HepG2 (cell line): ENCODE data around the gene CTIF. TPM values are rescaled to one million over a fixed set of nuclear protein-coding genes. Genes with fewer than 3 reads are reported as not detected.
"Not testable (repeated sequence)": the region's sequence is repeated elsewhere in the genome, so short reads cannot be mapped to it uniquely, and the experiment has no call there.

Source experiments
- ATAC-seq: fragments of 200-7000 bp; cut with Tn5 transposase; 3 replicates; pipeline ENCODE4 v1.9.1; 2020; ENCODE audit warnings: mild to moderate bottlenecking, moderate library complexity
- BruUV-seq: library from RNA; stranded (reverse); fragments of 400-500 nt; replicated peaks from 2 replicates; lab custom pipeline; 2021; lab: Mats Ljungman, UMichigan
- CTCF ChIA-PET: fragments of 300-600 bp; formaldehyde crosslinking; extraction: SDS; loops from one replicate; lab custom pipeline; 2021; ENCODE audit warnings: low total read pairs, inconsistent platforms, low intra/inter-chr PET ratio; lab: Yijun Ruan, JAX
- POLR2A ChIA-PET: fragments of 350-600 bp; sonication (Branson Sonifier 250); formaldehyde crosslinking; loops from one replicate; lab custom pipeline; 2020; ENCODE audit warnings: antibody characterized with exemption, inconsistent platforms; lab: Yijun Ruan, JAX
- DNase-seq: peaks from one replicate; pipeline ENCODE4 v3.0.0-alpha.2; 2015; ENCODE audit warnings: low spot score
- FAIRE-seq: peaks from 3 replicates; lab custom pipeline; 2011; peaks lifted over from hg19 to GRCh38; lab: Jason Lieb, UNC
- H2AFZ ChIP-seq: one replicate; pipeline ENCODE4 v1.6.1; 2011; ENCODE audit warnings: low read length, inconsistent platforms
- H3K27ac ChIP-seq: fragments of 300-600 bp; 3 replicates; pipeline ENCODE4 v1.8.0; 2011; ENCODE audit warnings: mixed run types, mild to moderate bottlenecking, mixed read lengths, low read length, inconsistent platforms; ENCODE audit not compliant: insufficient read depth; ENCODE audit errors: extremely low read length
- H3K27me3 ChIP-seq, 2 experiments: fragments of 200-600 bp in 1 of 2; 2 replicates in 1 of 2; 3 replicates in 1 of 2; pipeline versions ENCODE4 v1.6.0 to v1.8.0; 2011; ENCODE audit warnings: low read length in 2 of 2, mild to moderate bottlenecking in 2 of 2, moderate library complexity in 2 of 2, inconsistent platforms in 1 of 2; ENCODE audit not compliant: insufficient read depth in 2 of 2, control insufficient read depth in 1 of 2
- H3K36me3 ChIP-seq, 2 experiments: fragments of 200-600 bp in 1 of 2; replicated peaks in 1 of 2; 2 replicates in 1 of 2; 3 replicates in 1 of 2; pipeline versions ENCODE4 v1.5.1 to v1.8.0; 2011; ENCODE audit warnings: low read length in 2 of 2, inconsistent platforms in 1 of 2; ENCODE audit not compliant: insufficient read depth in 2 of 2, control insufficient read depth in 1 of 2
- H3K4me1 ChIP-seq: 2 replicates; pipeline ENCODE4 v1.5.1; 2012; ENCODE audit warnings: low read length, inconsistent platforms; ENCODE audit not compliant: insufficient read depth
- H3K4me2 ChIP-seq: 2 replicates; pipeline ENCODE4 v1.6.0; 2011; ENCODE audit warnings: low read depth, low read length, inconsistent platforms
- H3K4me3 ChIP-seq, 3 experiments: fragments of 200-600 bp in 1 of 3; sonication (generic), shearing (Covaris generic) in 1 of 3; replicated peaks in 1 of 3; 2 replicates each; pipeline ENCODE4 v1.5.1; 2011 to 2016; ENCODE audit warnings: low read length in 3 of 3, inconsistent platforms in 2 of 3, low read depth in 2 of 3, mild to moderate bottlenecking in 2 of 3, control low read depth in 1 of 3, mixed read lengths in 1 of 3; ENCODE audit not compliant: insufficient read depth in 1 of 3
- H3K79me2 ChIP-seq: one replicate; pipeline ENCODE4 v1.6.1; 2011; ENCODE audit warnings: low read length, inconsistent platforms; ENCODE audit not compliant: insufficient read depth
- H3K9ac ChIP-seq: 2 replicates; pipeline ENCODE4 v1.6.0; 2011; ENCODE audit warnings: mild to moderate bottlenecking, low read depth, low read length, inconsistent platforms; ENCODE audit not compliant: insufficient read depth
- H3K9me3 ChIP-seq: 2 replicates; pipeline ENCODE4 v1.5.1; 2012; ENCODE audit warnings: mild to moderate bottlenecking, low read length
- H4K20me1 ChIP-seq: 2 replicates; pipeline ENCODE4 v1.6.0; 2011; ENCODE audit warnings: inconsistent platforms, mild to moderate bottlenecking, low read length, moderate library complexity; ENCODE audit not compliant: insufficient read depth
- KLF6 ChIP-seq: IDR thresholded peaks from 2 replicates; pipeline ENCODE4 v1.8.0; 2016; ENCODE audit warnings: missing biosample characterization, missing genetic modification reagents
- MTA1 ChIP-seq: sonication (generic); formaldehyde crosslinking; IDR thresholded peaks from 2 replicates; pipeline ENCODE4 v1.4.0; 2020; ENCODE audit warnings: missing genetic modification reagents, mild to moderate bottlenecking, borderline replicate concordance
- MYNN ChIP-seq: sonication (generic); formaldehyde crosslinking; IDR thresholded peaks from 2 replicates; pipeline ENCODE4 v1.4.0; 2020; ENCODE audit warnings: mild to moderate bottlenecking, low read depth, missing genetic modification reagents
- TCF12 ChIP-seq, 2 experiments: fragments of 450-650 bp in 1 of 2; sonication (generic) in 1 of 2; formaldehyde crosslinking in 1 of 2; IDR thresholded peaks; 2 replicates each; pipeline versions ENCODE4 v1.6.1 to v1.8.0; 2017 to 2022; ENCODE audit warnings: antibody characterized with exemption in 1 of 2, mild to moderate bottlenecking in 1 of 2, missing genetic modification reagents in 1 of 2, moderate library complexity in 1 of 2
- ZFP36L1 ChIP-seq: sonication (generic); formaldehyde crosslinking; IDR thresholded peaks from 2 replicates; pipeline ENCODE4 v1.8.0; 2022; ENCODE audit warnings: mild to moderate bottlenecking, missing genetic modification reagents, moderate library complexity
- ZFP90 ChIP-seq: sonication (generic); formaldehyde crosslinking; IDR thresholded peaks from 2 replicates; pipeline ENCODE4 v1.8.0; 2022; ENCODE audit warnings: missing genetic modification reagents, mild to moderate bottlenecking, inconsistent platforms, borderline replicate concordance
- ZNF256 ChIP-seq: sonication (generic); formaldehyde crosslinking; conservative IDR thresholded peaks from 2 replicates; pipeline ENCODE4 v1.4.0; 2020; ENCODE audit warnings: missing genetic modification reagents
- ZNF382 ChIP-seq: sonication (generic); formaldehyde crosslinking; IDR thresholded peaks from 2 replicates; pipeline ENCODE4 v1.5.0; 2020; ENCODE audit warnings: missing genetic modification reagents, mild to moderate bottlenecking, borderline replicate concordance
- WGBS: methylation state at CpG from one replicate; pipeline ENCODE4 v1.1.6; 2017; ENCODE audit warnings: low lambda C conversion rate; 5-methylcytosine and 5-hydroxymethylcytosine counted together
- in situ Hi-C: cut with HindIII; loops from 2 replicates; pipeline ENCODE4 v1.10.0; 2017; ENCODE audit warnings: low pct_unique_long_range_greater_than_20kb; ENCODE audit not compliant: extremely low pct_ligation_motif_present
- intact Hi-C: fragments of 100-400 bp; cut with micrococcal nuclease; formaldehyde crosslinking; loops from one replicate; pipeline ENCODE4 v1.10.0; 2022; ENCODE audit not compliant: unreplicated experiment
- polyA plus RNA-seq, 8 experiments: library from polyadenylated mRNA; depleted of rRNA in 3 of 8; stranded (reverse) in 7 of 8; unstranded in 1 of 8; fragments of >200 nt; fragmentation: Illumina TruSeq in 4 of 8; extraction: Trizol in 4 of 8; gene quantifications; 2 replicates each; pipeline versions ENCODE4 v1.2.1 to v1.2.3, GENCODE V29; 2011 to 2016; ENCODE audit warnings: low read depth in 4 of 8, missing spikeins in 1 of 8, mixed read lengths in 1 of 8; ENCODE audit not compliant: insufficient read depth in 1 of 8
- total RNA-seq, 5 experiments: library from RNA; depleted of rRNA; stranded (reverse); fragments of >200 nt; fragmentation: Illumina TruSeq; extraction: Trizol; gene quantifications; 2 replicates each; pipeline ENCODE4 v1.2.3, GENCODE V29; 2016; ENCODE audit warnings: low read depth in 1 of 5
- TF ChIP-seq, protein P1 (sequence below): conservative IDR thresholded peaks from 2 replicates; pipeline ENCODE4 v1.6.1; 2018; ENCODE audit warnings: missing genetic modification reagents
- TF ChIP-seq, protein P2 (sequence below): sonication (generic); formaldehyde crosslinking; IDR thresholded peaks from 2 replicates; pipeline ENCODE4 v1.4.0; 2020; ENCODE audit warnings: missing genetic modification reagents, borderline replicate concordance
- TF ChIP-seq, protein P3 (sequence below): sonication (generic); formaldehyde crosslinking; IDR thresholded peaks from 2 replicates; pipeline ENCODE4 v1.4.0; 2020; ENCODE audit warnings: missing genetic modification reagents, low read depth, mild to moderate bottlenecking, borderline replicate concordance

Gene CTIF
- total and polyA plus RNA-seq, 2 of the 13 experiments (the other 11 are each of a cell fraction or from before 2014, with no cell fraction given): 18.2 to 28.0 TPM

DNA sequence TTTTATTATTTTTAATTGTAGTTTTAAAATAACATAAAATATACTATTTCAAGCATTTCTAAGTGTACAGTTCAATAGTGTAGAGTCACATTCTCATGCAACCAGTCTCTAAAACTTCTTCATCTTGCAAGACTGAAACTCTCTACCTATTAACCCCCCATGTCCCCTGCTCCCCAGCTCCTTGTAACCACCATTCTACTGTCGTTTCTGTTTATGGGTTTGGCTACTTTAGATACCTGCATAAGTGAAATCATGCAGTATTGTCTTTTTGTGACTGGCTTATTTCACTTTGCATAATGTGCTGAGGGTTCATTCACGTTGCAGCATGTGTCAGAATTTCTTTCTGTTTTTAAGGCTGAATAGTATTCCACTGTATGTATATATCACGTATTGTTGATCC lies 272.6 kb downstream of the CTIF start:
- in situ Hi-C loops: no loop called here
- Histone ChIP-seq H3K4me1 (no peaks in the 10 kb centered on the region), H3K27ac (no peak overlapping the region), H3K79me2 (no peaks in the 10 kb centered on the region), H3K9me3 (no peaks in the 10 kb centered on the region), H3K9ac (no peak overlapping the region), H2AFZ (no peak overlapping the region), H4K20me1 (no peaks in the 10 kb centered on the region), H3K27me3 (no peaks in the 10 kb centered on the region), H3K4me2 (no peak overlapping the region), H3K4me3 (no peak overlapping the region), H3K36me3 (peaks cover 2 to 6% of the 10 kb centered on the region in 2 experiments; a peak in 3 of 5 replicates)
- CTCF ChIA-PET: no interaction called here
- DNase-seq: no peak
- no peak for ATAC-seq
- POLR2A ChIA-PET: no interaction called here
- 96% methylated on average over 3 of the region's 3 CpGs for WGBS
- TF ChIP-seq ZFP36L1: no peak
- TF ChIP-seq ZFP90 (CRISPR knock-in tag): no peak
- TF ChIP-seq ZNF256 (CRISPR knock-in tag): no peak
- TF ChIP-seq, protein P1, sequence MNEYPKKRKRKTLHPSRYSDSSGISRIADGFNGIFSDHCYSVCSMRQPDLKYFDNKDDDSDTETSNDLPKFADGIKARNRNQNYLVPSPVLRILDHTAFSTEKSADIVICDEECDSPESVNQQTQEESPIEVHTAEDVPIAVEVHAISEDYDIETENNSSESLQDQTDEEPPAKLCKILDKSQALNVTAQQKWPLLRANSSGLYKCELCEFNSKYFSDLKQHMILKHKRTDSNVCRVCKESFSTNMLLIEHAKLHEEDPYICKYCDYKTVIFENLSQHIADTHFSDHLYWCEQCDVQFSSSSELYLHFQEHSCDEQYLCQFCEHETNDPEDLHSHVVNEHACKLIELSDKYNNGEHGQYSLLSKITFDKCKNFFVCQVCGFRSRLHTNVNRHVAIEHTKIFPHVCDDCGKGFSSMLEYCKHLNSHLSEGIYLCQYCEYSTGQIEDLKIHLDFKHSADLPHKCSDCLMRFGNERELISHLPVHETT (CRISPR knock-in tag): no peak
- TF ChIP-seq, protein P2, sequence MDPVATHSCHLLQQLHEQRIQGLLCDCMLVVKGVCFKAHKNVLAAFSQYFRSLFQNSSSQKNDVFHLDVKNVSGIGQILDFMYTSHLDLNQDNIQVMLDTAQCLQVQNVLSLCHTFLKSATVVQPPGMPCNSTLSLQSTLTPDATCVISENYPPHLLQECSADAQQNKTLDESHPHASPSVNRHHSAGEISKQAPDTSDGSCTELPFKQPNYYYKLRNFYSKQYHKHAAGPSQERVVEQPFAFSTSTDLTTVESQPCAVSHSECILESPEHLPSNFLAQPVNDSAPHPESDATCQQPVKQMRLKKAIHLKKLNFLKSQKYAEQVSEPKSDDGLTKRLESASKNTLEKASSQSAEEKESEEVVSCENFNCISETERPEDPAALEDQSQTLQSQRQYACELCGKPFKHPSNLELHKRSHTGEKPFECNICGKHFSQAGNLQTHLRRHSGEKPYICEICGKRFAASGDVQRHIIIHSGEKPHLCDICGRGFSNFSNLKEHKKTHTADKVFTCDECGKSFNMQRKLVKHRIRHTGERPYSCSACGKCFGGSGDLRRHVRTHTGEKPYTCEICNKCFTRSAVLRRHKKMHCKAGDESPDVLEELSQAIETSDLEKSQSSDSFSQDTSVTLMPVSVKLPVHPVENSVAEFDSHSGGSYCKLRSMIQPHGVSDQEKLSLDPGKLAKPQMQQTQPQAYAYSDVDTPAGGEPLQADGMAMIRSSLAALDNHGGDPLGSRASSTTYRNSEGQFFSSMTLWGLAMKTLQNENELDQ (CRISPR knock-in tag): no peak
- no peak for TF ChIP-seq KLF6
- TF ChIP-seq MYNN (CRISPR knock-in tag): no peak
- TF ChIP-seq MTA1: no peak
- no peak for TF ChIP-seq ZNF382 (CRISPR knock-in tag)
- TF ChIP-seq, protein P3, sequence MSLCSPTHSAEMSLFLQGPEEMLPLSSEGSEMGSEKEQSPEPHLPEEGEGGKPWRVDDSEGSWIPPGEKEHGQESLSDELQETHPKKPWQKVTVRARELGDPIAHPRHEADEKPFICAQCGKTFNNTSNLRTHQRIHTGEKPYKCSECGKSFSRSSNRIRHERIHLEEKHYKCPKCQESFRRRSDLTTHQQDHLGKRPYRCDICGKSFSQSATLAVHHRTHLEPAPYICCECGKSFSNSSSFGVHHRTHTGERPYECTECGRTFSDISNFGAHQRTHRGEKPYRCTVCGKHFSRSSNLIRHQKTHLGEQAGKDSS (CRISPR knock-in tag): no peak
- no peak for TF ChIP-seq TCF12 (IDR thresholded peaks at IDR 0.05)
- TF ChIP-seq TCF12 (CRISPR knock-in tag; IDR thresholded peaks at IDR 0.05): no peak
- no peak for FAIRE-seq
- intact Hi-C loops: no loop called here
- BruUV-seq: no TSS peak

DNA sequence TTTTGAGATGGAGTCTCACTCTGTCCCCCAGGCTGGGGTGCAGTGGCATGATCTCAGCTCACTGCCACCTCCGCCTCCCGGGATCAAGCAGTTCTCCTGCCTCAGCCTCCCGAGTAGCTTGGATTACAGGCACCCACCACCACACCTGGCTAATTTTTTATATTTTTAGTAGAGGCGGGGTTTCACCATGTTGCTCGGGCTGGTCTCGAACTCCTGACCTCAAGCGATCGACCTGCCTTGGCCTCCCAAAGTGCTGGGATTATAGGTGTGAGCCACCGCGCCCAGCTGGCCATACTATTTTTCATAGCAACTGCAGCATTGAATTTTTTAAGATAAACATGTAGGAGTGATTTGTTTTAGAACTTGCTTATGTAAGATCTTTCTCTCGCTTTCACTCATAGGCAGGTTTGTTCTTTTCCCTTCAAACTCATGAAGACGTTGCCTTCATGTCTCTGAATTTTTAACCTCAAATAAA lies 273.2 kb downstream of the CTIF start:
- ATAC-seq, in situ Hi-C loops, FAIRE-seq, POLR2A ChIA-PET, H3K27me3 ChIP-seq, H3K36me3 ChIP-seq, H3K79me2 ChIP-seq, H3K4me3 ChIP-seq, H4K20me1 ChIP-seq, intact Hi-C loops, H3K4me2 ChIP-seq, H3K9ac ChIP-seq, H2AFZ ChIP-seq, H3K4me1 ChIP-seq, CTCF ChIA-PET, H3K9me3 ChIP-seq, DNase-seq, H3K27ac ChIP-seq, BruUV-seq: not testable (repeated sequence)
- WGBS: 97% methylated on average over 12 of the region's 12 CpGs
